Upper lobe of right lung (tissue), 1 donor: Measurements from ENCODE around the gene SNX5. TPM values are rescaled to one million over a fixed set of nuclear protein-coding genes. Genes with fewer than 3 reads are reported as not detected.

Experiments
- ATAC-seq: fragments of 200-7000 bp; cut with Tn5 transposase; one replicate; pipeline ENCODE4 v1.9.1; 2020; ENCODE audit warnings: mild to moderate bottlenecking, moderate library complexity
- DNase-seq: peaks from one replicate; pipeline ENCODE4 v3.0.0-alpha.2; 2020
- H3K27ac ChIP-seq: fragments of 200-600 bp; one replicate; pipeline ENCODE4 v1.8.0; 2022
- H3K27me3 ChIP-seq: fragments of 200-600 bp; one replicate; pipeline ENCODE4 v1.8.0; 2022; ENCODE audit warnings: mild to moderate bottlenecking
- H3K36me3 ChIP-seq: fragments of 200-600 bp; one replicate; pipeline ENCODE4 v1.8.0; 2022
- H3K4me1 ChIP-seq: fragments of 200-600 bp; one replicate; pipeline ENCODE4 v1.8.0; 2022
- H3K4me3 ChIP-seq: fragments of 200-600 bp; one replicate; pipeline ENCODE4 v1.8.0; 2022; ENCODE audit warnings: mild to moderate bottlenecking
- H3K9me3 ChIP-seq: fragments of 200-600 bp; one replicate; pipeline ENCODE4 v1.8.0; 2022
- intact Hi-C: fragments of 100-400 bp; cut with DNase I; formaldehyde crosslinking; loops from one replicate; pipeline ENCODE4 v1.11.0; 2022
- total RNA-seq: library from RNA; stranded (reverse); fragmentation: NEBNext Ultra II Directional; extraction: Animal tissue kit (Norgen Biotek cat#: 25700); gene quantifications from one replicate; pipeline ENCODE4 v1.2.1, GENCODE V29; 2021
- TF ChIP-seq, protein P1 (sequence below): fragments of 200-600 bp; IDR thresholded peaks from one replicate; pipeline ENCODE4 v1.8.0; 2022; ENCODE audit warnings: antibody characterized with exemption
- donor health status: DM: no; HTN: yes; CAD: no; lungs with severe emphysema.

The SNX5 gene
- total RNA-seq, 1 donor from 2014 or later, result 86.6 TPM

DNA sequence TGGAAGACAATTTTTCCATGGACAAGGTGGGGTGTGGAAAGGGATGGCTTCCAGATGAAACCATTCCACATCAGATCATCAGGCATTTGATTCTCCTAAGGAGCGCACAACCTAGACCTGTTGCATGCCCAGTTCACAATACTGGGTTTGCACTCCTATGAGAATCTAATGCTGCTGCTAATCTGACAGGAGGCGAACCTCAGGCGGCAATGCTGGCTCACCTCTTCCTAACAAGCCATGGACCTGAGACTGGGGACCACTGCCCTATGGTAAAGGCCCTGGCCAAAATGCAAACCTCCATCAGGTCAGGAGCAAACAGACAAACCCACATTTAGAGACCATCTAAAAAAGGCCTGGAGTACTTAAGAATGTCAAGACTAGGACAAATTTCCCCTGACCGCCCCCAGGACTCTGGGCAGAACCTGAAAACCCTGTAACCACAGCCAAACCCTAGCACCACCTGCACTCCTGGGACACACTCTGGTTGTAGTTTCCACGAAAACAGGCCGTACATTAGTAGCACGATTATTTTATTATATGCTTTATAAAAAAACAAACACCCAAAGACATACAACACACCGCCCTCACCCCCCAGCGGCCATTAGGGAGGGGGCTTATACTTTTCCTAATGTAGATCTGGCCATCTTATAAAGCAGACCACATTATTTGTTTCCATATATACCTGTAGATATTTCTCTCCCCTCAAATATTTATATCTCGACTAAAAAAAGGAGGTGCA, 27.3 kb downstream of the SNX5 start:
- Histone ChIP-seq H3K9me3 (no peaks in the 10 kb centered on the region), H3K36me3 (peaks cover 54% of the 10 kb centered on the region), H3K4me1 (peaks cover 29% of the 10 kb centered on the region), H3K4me3 (no peak overlapping the region), H3K27me3 (no peaks in the 10 kb centered on the region), H3K27ac (no peak overlapping the region)
- intact Hi-C loops, result no loop called here
- no peak for DNase-seq
- ATAC-seq, result no peak
- TF ChIP-seq, protein P1, sequence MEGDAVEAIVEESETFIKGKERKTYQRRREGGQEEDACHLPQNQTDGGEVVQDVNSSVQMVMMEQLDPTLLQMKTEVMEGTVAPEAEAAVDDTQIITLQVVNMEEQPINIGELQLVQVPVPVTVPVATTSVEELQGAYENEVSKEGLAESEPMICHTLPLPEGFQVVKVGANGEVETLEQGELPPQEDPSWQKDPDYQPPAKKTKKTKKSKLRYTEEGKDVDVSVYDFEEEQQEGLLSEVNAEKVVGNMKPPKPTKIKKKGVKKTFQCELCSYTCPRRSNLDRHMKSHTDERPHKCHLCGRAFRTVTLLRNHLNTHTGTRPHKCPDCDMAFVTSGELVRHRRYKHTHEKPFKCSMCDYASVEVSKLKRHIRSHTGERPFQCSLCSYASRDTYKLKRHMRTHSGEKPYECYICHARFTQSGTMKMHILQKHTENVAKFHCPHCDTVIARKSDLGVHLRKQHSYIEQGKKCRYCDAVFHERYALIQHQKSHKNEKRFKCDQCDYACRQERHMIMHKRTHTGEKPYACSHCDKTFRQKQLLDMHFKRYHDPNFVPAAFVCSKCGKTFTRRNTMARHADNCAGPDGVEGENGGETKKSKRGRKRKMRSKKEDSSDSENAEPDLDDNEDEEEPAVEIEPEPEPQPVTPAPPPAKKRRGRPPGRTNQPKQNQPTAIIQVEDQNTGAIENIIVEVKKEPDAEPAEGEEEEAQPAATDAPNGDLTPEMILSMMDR, result no peak

DNA sequence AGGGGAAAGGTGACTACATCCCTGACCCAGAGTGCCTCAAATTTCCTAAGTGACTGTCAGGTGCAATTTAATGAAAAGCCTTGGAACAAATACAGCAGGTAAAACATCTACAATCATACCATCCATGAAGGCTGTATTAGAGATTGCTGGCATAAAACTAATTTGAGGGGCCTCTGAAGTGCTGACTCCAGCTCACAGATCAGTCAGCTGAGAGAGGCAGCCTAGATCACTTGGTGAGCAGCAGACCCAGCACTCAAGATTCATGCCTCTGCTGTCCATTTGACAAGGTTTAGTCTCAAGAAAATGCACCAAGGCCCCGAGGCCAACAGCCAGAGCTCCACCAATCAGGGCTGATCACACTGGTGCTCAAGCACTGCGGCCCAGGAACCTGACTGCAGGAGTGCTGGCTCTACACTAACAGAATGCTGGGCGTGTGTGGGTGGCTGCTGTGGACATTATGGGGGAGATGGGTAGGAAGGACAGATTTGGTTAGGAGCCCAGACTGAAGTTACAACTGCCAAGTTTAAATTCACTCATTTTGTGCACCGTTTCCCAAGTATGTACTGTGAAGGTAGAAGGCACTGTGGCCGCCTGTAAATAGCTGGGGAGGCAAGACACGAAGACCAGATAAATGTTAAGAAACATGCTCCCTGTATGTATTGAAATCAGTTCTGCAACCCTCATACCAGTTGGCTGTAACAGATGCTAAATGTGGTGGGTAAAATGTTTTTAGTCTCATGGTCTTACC, 28.2 kb downstream of the SNX5 start:
- intact Hi-C loops, result no loop called here
- TF ChIP-seq, protein P1, result no peak
- H3K36me3 ChIP-seq, result peaks cover 45% of the 10 kb centered on the region

DNA sequence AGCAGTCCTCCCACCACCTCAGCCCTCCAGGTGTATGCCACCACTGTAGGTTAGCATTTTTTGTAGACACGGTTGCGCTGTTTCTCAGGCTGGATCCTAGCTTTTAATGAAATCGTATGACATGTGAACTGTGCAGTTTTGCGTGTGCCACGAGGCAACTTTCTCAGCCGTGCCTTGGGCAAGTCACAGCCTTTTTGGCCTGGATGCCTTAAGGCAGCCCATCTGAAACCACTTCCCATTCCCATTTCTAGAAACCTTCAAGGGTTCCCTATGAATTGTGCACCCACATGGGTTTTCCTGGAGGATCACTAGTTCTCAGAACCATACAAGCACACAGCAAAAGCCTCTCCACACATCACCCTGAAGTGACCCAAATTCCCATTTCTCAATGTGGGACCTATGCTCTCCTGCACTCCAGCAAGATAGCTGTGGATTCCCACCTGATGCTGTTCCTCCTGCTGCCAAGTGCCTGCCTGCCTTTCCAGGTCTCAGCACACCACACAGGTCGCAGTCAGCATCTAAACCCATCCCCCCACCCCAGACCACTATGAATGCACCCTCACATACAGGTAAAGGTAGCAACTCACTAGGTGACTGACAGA, 28.9 kb downstream of the SNX5 start:
- DNase-seq (no peak), ATAC-seq (no peak)
- TF ChIP-seq, protein P1, result no peak
- peaks cover 39% of the 10 kb centered on the region for H3K36me3 ChIP-seq
- intact Hi-C loops, result no loop called here
- peaks cover 35% of the 10 kb centered on the region for H3K4me1 ChIP-seq
- peak overlapping the region; percentile 6 for H3K27ac ChIP-seq
- H3K4me3 ChIP-seq, result no peak overlapping the region
- H3K9me3 ChIP-seq, result no peaks in the 10 kb centered on the region
- no peaks in the 10 kb centered on the region for H3K27me3 ChIP-seq

More for the DNA sequence above, 28.2 kb downstream of the SNX5 start:
- ATAC-seq (no peak), DNase-seq (no peak)
- H3K4me1 ChIP-seq, result peaks cover 35% of the 10 kb centered on the region
- no peak overlapping the region for H3K4me3 ChIP-seq
- no peaks in the 10 kb centered on the region for H3K9me3 ChIP-seq
- no peaks in the 10 kb centered on the region for H3K27me3 ChIP-seq
- no peak overlapping the region for H3K27ac ChIP-seq

DNA sequence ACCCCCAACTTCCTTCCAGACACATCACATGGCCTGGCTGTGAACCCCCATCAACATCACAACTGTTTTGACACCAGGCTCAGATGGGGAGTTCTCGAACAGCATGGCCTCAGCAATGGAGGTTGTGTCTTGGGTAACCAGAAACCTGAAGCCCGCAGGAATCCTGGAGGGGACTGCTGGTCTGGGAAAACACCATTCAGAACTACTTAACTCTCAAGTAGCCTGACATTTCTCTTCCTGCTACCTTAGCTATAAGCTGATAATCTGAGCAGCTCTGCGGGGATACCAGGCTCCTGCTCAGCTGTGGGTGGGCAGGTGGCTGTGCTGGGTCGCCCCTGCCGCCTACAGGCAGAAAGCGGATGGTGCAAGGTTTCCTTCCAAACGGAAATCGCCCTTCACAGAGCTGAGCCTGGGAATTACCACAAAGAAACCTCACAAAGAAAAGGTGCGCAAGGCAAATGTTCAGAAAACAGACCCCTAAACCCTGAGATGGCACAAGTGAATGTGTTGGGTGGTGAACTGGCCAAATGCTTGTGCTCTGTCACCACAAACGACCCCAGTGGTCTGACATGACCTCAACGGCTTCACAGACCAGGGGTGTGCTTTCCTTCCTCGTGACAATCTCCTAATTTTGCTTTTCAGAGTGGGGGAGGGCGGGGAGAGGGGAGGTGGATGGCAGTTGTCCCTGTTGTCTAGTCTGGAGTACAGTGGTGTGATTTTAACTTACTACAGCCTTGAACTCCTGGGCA, 29.5 kb downstream of the SNX5 start:
- no peak overlapping the region for H3K4me3 ChIP-seq
- H3K27me3 ChIP-seq, result no peaks in the 10 kb centered on the region
- H3K36me3 ChIP-seq, result peaks cover 34% of the 10 kb centered on the region
- DNase-seq, result peak; percentile 76
- H3K4me1 ChIP-seq, result peaks cover 35% of the 10 kb centered on the region
- peak overlapping the region; percentile 6 for H3K27ac ChIP-seq
- intact Hi-C loops, result no loop called here
- ATAC-seq, result peak; percentile 89
- TF ChIP-seq, protein P1, result peak; percentile 92
- no peaks in the 10 kb centered on the region for H3K9me3 ChIP-seq
